SKM-1 (cell line): ENCODE measurements around the gene OBP2B.

Experiments
- DNase-seq: peaks from one replicate; lab custom pipeline; 2025; ENCODE audit not compliant: unreplicated experiment; lab: John Stamatoyannopoulos, UW

Gene OBP2B

DNA sequence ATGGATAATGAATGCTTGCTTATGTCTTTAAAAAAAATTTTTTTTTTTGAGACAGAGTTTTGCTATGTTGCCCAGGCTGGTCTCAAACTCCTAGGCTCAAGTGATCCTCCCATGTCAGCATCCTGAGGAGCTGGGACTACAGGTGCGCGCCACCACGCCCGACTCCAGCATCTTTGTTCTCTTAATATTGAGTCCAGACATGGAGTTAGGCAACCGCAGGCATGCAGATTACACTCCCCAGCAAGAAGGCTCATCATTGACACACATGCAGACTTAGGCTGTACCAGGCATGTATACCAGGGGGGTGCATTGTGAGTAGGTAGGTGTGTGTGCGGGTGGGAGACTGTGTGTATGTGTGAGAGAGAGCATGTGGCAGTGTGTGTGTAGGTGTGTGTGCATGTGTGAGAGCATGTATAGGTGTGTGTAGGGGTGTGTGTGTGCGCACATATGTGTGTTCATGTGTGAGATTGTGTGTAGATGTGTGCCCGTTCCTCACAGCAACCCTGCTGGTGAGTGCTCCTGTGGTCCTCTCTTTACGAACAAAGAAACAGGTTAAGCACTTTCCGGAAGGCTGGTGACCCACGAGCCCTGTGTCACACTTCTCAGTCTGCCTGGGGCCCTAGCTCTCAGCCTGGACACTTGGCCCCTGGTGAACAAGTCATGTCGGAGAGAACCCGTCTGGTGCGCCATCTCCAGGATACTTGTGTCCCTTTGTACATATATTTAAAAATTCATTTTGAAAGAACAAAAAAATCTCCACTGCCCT lies 6.2 kb downstream of the OBP2B start:
- no peak for DNase-seq

GRCh38 chr9:133202145-133202513 lies 6.9 kb downstream of the OBP2B start:
- no peak for DNase-seq

GRCh38 chr9:133201424-133202144 lies 7.5 kb downstream of the OBP2B start:
- DNase-seq = no peak

- DNase-seq = no peak
Measured at GRCh38 chr9:133200631-133201030, 8.4 kb downstream of the OBP2B start.

GRCh38 chr9:133199648-133200321 lies 9.3 kb downstream of the OBP2B start:
- DNase-seq = no peak

DNA sequence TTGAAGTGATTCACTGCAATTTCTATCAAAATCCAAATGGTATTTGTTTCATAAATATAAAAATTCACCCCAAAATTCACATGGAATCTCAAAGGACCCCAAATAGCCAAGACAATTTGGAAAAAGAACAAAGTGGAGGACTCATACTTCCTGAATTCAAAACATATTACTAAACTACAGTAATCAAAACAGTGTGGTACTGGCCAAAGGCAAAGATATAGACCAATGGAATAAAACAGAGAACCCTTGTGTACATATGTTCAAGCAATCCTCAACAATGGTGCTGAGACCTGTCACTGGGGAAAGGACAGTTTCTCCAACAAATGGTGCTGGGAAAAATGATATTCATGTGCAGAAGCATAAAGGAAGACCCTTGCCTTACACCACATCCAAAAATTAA lies 14.0 kb downstream of the OBP2B start:
- no peak for DNase-seq

GRCh38 chr9:133194597-133194996 lies 14.5 kb downstream of the OBP2B start:
- no peak for DNase-seq

DNA sequence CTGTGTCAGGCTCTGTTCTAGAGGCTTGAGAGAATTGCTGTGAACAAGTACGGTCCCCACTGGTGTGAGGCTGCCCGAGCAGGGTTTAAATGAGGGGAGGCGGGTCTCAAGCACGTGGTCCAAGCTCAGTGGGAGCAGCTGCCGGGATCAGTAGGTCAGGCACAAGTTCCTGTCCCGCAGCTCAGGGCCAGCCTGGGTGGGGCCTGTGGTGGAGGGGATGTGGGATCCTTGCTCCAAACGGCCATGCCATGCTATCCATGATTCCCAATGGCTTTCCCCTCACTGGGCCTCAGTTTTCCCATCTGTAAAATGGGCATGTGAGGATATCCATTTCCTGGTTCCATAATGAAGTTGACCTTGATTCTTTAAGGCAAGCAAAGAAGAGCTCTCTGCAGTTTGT lies 17.1 kb downstream of the OBP2B start:
- DNase-seq = no peak

GRCh38 chr9:133189826-133190225 lies 19.2 kb downstream of the OBP2B start:
- DNase-seq = no peak

DNA sequence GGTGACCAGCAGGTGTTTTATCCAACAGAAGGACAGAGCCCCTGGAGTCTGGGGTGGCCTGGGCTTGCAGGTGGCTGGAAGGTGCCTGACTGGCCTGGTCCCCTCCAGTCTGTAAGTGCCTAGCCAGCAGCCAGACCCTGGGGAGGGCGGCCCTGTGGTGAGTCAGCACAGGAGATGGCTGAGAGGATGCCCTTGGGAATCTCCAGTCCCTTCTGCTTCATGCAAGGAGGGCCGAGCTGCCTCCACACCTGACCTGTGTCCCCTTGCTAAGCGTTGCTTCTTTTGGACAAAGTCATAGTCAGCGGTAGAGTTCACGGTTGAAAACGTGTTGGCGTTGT lies 20.2 kb downstream of the OBP2B start:
- DNase-seq = no peak

DNA sequence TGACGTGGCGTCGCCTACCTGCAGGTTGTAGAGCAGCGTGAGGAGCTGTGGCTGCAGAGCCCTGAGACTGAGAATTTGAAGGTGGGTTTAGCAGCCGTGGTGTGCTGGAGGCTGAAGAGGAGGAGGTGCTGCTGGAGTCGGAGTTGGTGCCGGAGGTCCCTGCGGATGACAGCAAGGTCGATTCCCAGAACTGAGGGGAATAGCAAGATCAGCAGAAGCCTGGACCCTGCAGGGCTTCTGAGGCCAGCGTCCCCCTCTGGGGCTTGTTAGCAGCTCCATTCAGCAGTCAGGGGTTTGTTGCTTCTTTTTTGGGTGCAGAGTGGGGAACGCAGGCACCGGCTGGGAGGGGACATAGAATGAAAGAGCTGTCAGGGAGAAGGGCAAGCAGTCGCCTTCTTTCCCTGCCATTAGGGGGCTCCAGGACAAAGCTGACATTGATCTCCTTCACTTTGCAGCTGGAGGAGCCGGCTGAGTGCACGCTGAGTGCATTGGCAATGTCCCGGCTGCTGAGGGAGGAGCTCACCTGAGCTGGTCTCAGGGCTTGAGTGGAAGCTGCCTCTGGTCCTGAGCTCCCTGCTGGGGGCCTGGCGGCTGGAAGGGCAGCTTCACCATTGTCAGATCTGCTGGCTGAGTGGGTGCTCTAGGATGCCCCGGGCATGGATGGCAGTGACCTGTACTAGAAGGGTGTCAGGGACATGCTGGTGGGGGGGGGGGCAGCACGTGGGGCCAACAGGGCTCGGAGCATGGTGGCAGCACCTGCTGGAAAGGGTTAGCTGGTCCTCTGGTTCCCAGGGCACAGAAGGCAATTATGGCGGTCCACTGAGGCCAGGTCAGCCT lies 20.8 kb downstream of the OBP2B start:
- DNase-seq = no peak

DNA sequence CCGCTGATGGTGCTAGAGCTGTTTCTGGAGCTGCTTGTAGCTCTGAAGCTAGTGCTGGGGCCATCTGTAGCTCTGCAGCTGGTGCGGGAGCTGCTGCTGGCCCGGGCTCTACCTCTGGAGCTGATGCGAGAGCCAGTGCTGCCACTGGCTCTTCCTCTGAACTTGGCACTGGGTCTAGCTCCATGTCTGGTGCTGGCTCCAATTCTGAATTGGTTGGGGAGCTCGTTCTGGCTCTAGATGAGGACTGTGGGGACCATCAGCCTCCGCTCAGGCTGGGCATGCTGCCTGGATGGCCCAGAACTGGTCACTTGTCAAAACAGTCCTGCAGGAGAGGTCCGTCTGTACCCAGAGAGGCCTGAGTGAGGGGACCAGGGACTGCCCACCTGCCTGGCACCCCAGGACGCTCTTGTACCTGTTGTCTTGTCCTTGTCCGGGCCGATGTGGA lies 21.5 kb downstream of the OBP2B start:
- no peak for DNase-seq

DNA sequence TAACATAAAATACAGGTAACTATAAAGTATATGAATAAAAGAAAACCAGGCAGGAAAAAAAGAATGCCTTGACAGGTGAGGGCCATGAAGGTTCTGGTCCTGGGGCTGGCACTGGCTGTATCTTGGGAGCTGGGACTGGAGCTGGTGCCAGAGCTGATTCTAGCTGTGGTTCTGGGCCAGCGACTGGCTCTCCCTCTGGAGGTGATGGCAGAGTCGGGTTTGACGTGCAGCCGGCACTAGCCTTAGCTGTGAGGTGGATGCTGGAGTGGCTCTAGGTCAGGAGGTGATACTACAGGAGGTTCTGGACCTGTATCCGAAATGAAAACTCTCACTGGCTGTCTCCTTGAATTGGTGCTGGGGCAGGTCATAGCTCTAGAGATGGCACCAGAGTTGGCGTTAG lies 22.3 kb downstream of the OBP2B start:
- no peak for DNase-seq

DNA sequence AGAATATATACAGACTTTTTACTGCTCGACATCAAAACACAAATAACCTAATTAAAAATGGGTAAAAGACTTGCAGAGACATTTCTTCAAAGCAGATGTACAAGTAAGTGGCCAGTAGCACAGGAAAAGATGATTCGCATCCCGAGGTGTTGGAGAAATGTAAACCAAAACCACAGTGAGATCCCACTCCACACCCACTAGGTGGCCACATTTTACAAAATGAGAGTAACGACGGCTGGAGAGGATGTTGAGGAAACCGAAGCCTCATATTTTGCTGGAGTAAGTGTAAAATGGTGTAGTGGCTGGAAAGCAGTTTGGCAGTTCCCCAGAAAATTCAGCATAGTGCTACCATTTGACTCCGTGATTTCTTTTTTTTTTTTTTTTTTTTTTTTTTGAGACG lies 24.1 kb downstream of the OBP2B start:
- peak; percentile 69 for DNase-seq

DNA sequence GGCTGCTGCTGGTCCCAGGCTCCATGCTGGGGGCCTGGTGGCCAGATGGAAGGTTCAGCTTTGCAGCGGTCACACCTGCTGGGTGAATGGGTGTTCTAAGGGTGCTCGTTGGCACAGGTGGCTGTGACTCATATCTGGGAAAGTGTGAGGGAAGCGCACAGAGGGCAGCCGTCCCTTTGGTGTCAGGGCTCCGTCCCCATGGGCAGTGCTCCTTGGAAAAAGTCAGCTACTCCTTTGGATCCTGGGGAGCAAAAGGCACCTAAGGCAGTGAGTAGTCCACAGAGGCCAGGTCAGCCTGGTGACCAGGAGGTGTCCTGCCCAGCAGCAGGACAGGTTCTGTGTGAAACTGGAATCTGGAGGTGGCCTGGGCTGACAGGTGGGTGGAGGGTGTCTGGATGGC lies 26.9 kb downstream of the OBP2B start:
- no peak for DNase-seq

GRCh38 chr9:133181561-133181960 lies 27.5 kb downstream of the OBP2B start:
- peak; percentile 15 for DNase-seq

- DNase-seq = no peak
Measured at GRCh38 chr9:133180953-133181352, 28.1 kb downstream of the OBP2B start.

- DNase-seq = no peak
Measured at GRCh38 chr9:133173056-133173455, 36.0 kb downstream of the OBP2B start.

DNA sequence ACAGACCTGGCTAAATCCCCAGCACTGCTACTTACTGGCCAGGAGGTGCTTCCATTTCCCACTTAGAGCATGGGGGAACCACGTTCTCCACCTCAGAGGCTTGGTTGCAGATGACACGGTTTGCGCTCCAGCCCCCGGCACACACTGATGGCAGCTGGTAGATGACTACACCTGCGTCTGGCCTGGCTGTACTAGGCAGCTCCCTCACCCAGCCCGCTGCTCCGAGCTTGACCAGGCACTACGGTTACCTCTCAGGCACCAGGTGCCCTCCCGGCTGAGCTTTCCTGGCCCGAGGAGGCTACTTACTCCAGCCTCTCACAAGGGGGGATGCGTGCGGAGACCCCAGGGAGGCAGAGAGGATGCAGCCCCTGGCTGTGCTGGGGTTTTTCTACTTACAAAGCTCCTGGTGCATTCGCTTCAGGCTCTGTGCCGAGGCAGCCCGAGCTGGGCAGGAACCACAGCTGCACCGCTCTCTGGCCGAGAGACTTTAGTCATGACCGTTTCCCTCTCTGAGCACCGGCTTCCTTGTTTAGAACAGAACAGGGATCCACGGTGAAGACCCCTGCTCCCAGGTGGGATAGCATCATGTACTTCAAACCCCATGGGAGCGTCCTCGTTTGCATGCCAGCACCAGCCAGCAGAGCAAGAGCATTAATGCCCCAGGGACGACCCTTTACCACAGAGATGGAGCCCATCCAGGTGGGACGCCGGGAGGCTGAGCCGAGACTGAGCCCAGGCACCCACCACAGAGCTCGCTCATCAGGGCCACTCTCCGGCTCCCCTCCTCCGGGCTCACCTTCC lies 37.7 kb downstream of the OBP2B start:
- DNase-seq = no peak

DNA sequence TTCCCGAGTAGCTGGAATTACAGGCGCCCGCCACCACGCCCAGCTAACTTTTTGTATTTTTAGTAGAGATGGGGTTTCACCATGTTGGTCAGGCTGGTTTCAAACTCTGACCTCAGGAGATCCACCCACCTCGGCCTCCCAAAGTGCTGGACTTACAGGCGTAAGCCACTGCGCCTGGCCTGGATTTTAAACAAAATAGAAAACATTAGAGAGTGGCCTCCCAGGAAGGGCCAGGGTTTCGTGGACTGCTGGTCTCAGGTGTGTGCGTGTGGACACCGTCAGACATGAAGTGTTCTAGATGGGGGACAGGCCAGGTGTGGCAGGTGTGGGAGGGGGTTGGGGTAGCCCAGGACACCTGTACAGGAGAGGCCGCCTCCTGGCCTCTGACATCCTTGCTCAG lies 38.3 kb downstream of the OBP2B start:
- DNase-seq = no peak
